Renal pelvis (tissue), 12 donors: ENCODE data around the gene RIMS3. TPM values are rescaled to one million over a fixed set of nuclear protein-coding genes. Genes with fewer than 3 reads are reported as not detected.
"Not testable (repeated sequence)": the region's sequence is repeated elsewhere in the genome, so short reads cannot be mapped to it uniquely, and the experiment has no call there.

Experiments used
- DNase-seq: peaks from one replicate; pipeline ENCODE4 v3.0.0-alpha.2; 2013
- long read RNA-seq, 16 experiments: transcript quantifications; one replicate each; lab custom pipeline, GENCODE V29; 2026
- polyA plus RNA-seq, 3 donors: library from polyadenylated mRNA; unstranded; fragments of 120-200 nt; gene quantifications; one replicate each; pipeline ENCODE4 v1.2.1, GENCODE V29; 2013; ENCODE audit not compliant: insufficient read length in 3 of 3

The RIMS3 gene
- polyA plus RNA-seq, result 1 to 10 TPM; 1.9 to 2.2 (median 1.9) TPM
- long read RNA-seq, donor 1, result 0 reads
- long read RNA-seq, donor 2, full-length matches to known transcripts, result 1 of 1 reads
- long read RNA-seq, donor 2, partial matches to known transcripts, result 0 of 1 reads
- long read RNA-seq, donor 2, other reads (novel, unspliced or antisense), result 0 of 1 reads
- long read RNA-seq, donor 3, result 0 reads
- long read RNA-seq, donor 4, result 0 reads
- long read RNA-seq, donor 5, result 0 reads
- long read RNA-seq, donor 6, full-length matches to known transcripts, result 1 of 1 reads
- long read RNA-seq, donor 6, partial matches to known transcripts, result 0 of 1 reads
- long read RNA-seq, donor 6, other reads (novel, unspliced or antisense), result 0 of 1 reads
- long read RNA-seq, donor 7, full-length matches to known transcripts, result 2 of 2 reads
- long read RNA-seq, donor 7, partial matches to known transcripts, result 0 of 2 reads
- long read RNA-seq, donor 7, other reads (novel, unspliced or antisense), result 0 of 2 reads
- long read RNA-seq, donor 8, result 0 reads
- long read RNA-seq, donor 9, result 0 reads
- long read RNA-seq, donor 10, result 0 reads
- long read RNA-seq, donor 11, result 0 reads
- long read RNA-seq, donor 12, full-length matches to known transcripts, result 2 of 2 reads
- long read RNA-seq, donor 12, partial matches to known transcripts, result 0 of 2 reads
- long read RNA-seq, donor 12, other reads (novel, unspliced or antisense), result 0 of 2 reads
- long read RNA-seq, donor 13, result 0 reads
- long read RNA-seq, donor 14, result 0 reads
- long read RNA-seq, donor 15, full-length matches to known transcripts, result 1 of 1 reads
- long read RNA-seq, donor 15, partial matches to known transcripts, result 0 of 1 reads
- long read RNA-seq, donor 15, other reads (novel, unspliced or antisense), result 0 of 1 reads
- long read RNA-seq, donor 16, result 0 reads

DNA sequence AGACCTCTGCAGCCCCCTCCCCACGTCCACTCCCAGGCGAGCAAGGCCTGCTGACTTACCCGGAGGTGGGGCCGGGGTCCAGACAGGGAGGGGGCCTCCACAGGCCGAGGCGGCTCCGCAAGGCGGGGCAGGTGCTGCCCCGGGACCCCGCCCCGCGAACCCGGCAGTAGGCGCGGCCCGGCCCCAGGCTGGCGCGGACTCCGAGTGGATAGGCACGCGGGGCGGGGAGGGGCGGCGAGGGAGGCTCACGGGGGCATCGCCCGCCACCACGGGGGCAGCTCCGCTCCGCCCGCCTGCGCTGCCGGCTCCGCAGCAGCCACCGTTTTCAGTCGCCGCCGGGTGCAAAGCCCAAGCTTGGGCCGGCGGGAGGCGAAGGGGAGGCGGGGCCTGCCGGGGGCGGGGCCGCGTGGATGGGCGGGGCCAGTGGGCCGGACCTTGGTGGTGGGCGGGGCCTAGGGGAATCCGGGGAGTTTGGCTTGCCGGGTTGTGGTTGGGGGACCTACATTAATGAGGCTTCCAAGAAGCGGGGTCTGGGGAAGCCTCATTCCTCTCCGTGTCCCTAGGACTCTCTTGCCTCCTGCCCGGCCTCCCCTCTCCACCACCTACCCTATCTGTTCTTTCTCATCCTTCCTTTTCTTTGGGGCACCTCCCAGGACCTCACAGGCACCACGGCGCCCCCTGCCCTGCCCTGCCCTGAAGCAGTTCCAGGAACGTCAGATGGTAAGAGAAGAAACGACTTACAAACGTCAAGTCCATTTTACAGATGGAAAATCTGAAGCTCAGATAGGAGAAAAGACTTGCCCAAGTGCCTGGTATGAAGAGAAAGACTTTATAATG, at the start of gene RIMS3:
TSS of gene RIMS3 (minus strand) at position 348 of the 837 bp plus-strand sequence. CDS start 23,757 bp downstream, outside the sequence.
- DNase-seq, result peak; percentile 58

DNA sequence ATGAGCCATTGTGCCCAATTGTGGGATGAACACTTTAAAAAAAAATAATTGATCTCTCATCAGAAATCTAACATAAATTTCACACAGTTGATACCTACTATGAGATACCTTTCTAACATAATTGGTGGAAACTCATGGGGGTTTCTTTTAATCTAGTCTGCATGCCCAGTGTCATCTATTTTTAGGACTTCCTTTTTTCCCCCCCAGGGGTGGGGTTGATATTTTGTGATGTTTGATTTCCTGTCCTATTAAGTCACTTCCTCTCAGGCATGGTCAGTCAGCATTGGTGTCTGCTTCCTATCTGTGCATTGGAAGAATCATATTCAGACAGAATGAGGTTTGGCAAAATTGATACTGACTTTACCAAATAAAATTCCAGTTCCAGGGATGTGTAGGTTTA, 47.5 kb upstream of the RIMS3 start:
- no peak for DNase-seq

DNA sequence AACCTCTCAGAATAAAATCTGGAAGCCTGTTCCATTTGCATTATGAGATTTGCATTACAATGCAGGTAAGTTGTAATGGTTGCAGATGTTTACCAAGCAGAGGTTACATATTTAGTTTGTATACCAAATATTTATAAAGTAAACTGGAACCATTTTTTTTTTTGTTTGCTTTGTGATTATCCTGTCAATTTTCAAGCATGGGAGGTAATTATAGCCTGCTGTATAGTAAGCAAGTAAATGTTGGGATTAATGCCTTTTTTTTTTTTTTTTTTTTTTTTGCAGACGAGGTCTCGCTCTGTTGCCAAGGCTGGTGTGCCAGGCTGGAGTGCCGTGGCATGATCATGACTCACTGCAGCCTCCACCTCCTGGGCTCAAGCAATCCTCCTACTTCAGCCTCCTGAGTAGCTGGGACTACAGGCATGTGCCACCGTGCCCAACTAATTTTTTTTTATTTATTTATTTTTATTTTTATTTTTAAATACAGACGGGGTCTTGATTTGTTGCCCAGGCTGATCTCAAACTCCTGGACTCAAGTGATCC, 47.0 kb upstream of the RIMS3 start:
- DNase-seq, result no peak

DNA sequence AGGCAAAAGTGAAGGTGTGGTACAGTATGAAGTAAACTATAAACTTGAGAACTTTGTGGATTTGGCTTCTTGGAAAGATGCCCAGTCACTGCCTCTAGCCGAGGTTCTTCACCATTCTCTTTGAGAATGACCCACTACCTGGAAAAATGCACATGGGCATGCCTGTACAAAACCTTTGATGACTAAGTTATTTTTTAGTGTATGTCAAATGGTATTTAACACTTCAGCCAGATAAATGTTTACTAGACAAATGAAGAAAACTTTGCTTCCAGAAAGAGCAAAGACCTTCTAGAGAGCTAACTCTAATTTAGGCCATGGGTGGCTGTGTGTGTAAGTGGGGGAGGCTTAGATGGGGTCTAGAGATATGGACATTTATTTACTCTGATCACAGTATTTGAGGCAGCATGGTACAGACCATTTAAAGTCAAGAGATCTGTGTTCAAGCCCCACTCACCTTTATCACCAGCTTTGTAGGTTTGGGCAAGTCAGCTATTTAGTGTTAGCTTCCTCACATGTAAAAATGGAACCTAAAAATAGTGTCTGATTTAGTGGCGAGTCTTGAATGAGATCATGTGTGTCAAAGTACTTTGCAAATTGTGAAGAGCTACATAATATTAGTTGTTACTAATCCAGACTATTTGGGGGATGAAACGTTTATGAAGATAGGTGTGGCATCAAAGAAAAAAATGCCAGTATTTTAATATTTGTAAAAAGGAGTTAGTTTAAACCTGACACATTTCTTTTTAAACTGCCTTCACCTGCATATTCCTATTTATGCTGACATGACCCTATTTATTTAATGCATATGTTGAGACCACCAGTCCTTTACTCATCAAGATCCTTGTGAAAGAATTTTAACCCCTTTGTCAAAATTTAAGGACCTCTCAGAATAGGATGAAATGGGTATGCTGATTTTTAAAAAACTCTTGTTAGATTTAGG, 46.3 kb upstream of the RIMS3 start:
- DNase-seq, result no peak

DNA sequence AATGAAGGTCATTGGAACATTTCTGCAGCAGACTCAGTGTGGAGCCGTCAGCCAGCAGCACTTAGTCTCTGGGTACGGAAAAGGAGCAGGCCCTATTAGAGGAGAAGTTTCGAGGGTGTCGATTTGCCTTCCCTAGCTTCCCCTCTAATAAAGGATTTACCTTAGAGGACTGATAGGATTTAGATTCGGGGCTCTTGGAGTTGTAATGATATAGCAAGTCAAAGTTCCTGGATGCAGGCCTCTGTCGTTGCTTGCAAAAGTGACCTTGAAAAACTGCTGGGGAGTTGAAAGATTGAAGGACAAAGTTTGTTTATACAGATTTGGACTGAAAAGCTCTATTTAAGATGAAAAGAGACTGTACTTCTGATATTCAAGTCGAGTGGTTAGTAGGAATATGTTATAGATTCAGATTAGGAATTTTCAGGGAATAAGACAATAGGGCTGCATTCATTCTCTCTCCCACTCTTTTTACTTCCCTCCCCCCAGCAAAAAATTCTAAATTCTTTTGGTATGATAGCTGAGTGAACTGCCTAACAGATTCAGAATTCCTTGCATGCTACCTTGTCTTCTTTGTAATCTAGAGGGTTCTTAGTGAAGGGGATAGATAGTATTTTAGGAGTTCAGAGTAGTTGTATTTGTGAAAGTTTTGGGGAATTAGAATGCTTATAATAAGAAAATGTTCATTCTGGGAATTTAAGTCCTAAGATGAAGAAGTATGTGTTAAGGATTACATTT, 45.3 kb upstream of the RIMS3 start:
- no peak for DNase-seq

DNA sequence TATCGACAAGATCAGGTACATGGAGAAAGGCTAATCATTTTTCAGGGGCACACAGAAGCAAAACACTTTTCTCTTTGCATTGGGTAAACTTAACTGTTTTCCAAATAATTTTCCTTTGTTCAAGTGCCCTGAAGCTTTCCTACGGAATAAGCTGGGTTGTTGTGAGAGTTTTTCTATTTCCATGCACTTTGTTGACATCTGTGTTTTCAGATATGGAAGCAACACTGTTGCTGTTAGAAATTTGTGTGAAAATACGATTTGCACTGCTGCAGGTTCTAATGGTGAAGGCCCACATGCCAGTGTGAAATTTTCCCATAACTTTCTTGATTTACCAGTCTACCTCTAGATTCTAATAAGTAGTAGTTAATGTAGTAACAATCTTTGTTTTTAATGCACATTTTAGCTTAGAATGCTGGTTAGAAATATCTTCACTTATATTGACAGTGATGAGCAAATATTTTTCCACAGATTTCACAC, 44.4 kb upstream of the RIMS3 start:
- DNase-seq, result no peak

DNA sequence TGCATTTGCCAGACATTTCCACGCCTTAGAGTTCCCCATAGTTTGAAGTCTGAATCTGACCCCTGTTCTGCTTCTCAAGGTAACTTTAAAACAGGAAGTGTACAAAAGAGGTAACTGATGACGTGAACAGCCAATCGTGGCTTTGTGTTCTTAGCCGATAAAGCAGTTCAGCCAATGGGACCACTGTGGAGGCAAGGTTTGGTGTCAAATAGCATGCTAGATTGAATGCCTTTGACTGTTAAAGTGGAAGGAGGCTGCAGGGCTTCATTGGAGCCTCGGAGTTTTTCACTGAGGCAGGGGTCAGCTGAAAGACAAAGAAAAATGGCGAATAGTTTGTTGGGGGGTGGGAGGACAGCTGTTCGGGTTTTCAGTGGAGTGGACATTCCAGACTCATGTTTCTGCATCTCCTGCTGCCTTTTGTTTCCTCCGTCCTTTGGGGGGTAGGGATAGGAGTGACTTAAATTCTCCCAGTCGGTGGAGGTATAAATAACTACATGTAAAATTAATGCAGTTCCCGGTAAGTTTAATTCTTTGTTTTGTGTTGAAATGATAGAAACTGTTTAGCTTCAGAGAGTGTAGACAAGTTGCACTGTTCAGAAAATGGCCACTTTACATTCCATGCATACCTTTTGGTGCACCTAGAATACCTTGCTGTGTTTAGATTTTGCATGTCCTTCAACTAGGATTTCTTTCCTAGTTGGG, 43.8 kb upstream of the RIMS3 start:
- DNase-seq, result peak; percentile 97

DNA sequence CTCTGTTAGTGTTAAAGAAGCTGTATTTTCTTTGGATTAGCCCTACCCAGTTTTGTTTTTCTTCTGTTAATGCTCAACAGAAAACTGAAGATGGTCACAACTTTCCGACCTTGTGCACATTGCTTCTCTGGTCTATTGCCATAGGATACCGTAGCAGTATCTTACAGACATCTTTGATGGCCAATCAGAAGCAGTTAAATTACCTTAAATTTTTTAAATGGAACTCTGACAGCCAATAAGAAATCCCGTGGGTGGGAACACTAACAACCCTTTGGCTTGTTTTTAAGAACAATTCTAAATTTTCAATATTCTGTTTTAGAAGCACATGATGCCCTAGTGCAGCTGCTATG, 43.2 kb upstream of the RIMS3 start:
- peak; percentile 83 for DNase-seq

DNA sequence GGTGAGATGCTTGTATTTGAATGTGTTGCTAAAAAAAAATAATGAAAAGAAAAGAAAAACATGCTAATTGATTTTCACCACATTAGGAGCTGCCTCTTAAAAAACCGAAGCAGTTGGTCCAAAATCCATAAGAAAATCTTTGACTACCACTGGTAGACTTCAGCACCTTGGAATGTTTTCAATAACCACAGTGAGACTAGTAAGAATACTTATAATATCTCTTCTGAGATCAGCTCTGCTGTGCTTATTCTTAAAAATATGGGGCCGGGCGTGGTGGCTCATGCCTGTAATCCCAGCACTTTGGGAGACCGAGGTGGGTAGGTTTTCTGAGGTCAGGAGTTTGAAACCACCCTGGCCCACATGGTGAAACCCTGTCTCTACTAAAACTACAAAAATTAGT, 41.1 kb upstream of the RIMS3 start:
- no peak for DNase-seq

DNA sequence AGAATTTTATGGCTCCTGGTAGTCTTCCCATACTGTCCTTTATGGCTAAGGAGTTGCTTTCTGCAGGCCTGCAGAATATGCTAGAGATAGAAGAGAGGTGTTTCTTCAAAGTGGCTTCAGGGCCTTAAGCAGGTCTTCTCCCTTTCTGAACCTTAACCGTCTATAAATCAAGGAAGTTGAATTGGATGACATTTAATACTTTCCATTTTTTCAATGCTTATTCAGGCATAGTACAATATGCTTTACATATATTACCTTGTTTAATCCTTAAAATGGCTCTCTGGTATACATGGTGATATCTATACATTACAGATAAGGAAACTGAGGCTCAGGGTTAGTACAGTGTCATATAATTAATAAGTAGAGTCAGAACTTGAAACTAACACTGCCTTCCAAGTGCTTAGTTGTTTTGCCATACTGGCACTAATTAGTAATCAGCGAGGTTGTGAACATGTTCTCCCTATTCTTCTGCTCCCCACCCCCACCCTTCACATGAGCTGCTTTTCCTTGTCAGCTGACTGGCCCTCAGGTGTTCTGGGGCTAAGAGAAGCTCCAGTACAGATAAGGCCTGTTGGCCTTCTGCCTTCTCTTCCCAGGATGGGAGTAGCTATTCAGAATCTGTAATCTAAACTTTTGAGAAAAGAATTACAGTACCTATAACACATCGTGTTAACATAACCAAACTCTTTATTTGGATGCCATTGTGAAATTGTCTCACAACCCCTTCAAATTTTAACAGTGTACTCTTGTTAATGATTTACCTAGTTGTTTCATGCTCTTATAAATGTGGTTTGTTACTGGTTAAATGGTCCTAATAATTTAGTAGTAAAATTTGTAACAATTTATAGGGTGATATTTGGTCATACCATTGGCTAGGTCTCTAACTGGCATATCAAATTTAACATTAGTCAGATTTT, 39.6 kb upstream of the RIMS3 start:
- no peak for DNase-seq

DNA sequence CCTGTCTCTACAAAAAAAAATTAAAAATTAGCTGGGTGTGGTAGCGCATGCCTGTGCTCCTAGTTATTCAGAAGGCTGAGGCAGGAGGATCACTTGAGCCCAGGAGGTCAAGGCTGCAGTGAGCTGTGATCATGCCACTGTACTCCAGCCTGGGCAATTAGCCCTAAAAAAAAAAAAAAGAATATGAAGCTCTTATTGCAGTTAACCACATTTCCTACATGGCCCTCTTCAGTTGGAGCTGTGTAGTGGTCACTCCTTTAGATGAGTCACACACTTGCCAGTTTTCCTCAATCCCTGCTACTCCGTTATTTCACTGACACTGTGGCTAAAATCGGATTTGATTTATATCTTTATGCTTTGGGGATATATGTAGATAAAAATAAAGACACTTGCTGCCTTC, 37.8 kb upstream of the RIMS3 start:
- DNase-seq, result no peak

DNA sequence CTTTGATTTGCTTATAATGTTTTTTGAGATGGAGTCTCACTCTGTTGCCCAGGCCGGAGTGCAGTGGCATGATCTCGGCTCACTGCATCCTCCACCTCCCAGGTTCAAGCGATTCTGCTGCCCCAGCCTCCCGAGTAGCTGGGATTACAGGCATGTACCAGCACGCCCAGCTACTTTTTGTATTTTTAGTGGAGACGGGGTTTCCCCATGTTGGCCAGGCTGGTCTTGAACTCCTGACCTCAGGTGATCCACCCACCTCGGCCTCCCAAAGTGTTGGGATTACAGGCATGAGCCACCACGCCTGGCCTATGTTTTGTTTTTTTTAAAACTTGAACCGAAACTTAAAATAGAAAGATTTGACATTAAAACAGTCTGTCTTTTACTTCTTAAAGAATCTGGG, 37.3 kb upstream of the RIMS3 start:
- not testable (repeated sequence) for DNase-seq

DNA sequence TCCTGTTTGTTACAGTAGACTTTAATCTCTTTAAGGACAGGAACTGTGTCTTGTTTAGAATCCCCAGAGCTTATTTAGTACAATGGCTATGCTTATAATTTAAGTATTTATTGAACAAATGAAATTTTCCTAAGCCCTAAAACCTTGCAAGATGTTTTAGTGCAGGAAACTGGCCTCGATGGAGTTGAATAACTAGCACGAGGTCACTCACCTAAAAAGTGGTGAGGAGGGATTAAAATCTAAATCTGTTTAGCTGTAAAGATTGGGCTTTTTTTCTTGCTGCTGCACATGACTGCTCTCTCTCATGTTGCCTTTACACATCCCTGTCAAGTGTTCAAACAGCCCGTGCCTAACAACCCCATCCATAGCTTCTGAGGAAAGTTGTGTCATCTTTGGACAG, 36.2 kb upstream of the RIMS3 start:
- DNase-seq, result no peak

DNA sequence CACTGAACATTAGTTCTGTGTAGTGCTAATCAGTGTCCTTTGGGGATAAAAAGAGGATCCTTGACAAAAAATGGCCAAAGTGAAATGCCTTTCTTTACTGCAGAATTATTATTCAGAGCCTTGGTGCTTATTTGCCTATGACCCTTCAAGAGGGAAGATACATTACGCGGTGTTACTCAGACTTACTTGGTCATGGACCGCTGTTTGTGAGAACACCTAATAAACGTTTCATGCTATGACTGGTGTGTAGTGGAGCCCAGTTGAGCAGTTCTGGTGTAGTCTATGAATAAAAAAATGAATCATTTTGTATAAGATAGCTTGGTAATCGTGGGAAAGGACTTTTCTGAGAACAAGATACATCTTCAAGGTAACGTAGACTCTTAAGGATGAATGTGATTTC, 34.3 kb upstream of the RIMS3 start:
- no peak for DNase-seq

DNA sequence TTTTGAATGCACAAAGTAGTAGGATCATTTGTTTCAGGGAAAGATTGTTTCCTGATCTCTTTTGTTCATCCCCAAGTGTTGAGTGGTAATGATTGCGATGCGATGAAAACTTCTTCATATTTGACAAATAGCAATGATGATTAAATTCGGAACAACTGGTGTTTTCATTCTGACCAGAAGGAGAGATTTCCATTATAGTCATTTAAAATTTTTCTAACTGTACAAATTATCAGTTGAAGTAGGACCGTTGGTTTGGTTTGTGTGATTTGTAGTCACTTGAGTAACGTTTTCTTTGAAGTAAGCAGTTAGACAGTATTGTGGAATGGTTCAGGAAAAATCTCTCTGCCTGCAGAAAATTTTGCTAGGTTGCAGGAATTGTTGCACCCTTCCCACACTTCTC, 32.0 kb upstream of the RIMS3 start:
- DNase-seq, result no peak

DNA sequence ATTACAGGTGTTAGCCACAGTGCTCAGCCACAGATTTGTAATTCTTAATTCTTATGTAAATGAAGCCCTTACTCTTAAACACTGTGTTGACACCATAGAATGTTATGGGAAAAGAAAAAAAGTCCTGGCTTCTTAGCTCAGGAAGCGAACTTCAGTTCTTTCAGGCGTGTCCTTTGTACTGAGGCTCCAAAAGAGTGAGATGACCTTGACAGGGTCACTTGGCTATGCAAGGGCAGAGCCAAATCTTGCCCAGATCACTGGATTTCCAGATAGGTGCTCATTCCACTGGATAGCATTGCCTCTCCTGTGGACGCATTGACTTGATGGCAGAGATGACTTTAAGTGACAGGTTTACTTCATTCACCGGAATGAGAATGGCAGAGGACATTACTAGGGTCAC, 30.8 kb upstream of the RIMS3 start:
- no peak for DNase-seq

DNA sequence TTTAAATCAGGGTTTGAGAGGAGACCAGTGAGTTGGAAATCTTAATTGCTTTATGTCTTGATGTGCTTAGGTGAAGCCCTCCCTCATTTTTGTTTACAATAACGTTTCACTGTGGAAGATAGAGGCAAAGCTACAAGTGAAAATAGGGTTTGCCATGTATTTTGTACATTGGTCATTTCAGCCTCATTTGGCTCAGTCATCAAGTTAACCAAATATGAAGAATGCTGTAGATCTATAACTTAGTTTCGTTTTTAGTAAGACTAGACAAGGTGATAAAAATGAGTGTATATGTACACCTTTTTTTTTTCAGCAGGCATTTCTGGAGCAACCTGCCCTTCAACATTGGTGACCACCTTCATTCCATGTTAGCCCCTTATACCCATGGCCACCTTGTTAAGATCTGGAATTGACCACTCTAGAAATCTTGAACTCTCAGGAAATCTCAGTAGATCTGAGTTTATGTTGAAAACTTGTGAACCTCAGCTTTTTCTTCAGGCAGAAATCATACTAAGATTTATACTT, 28.9 kb upstream of the RIMS3 start:
- no peak for DNase-seq

DNA sequence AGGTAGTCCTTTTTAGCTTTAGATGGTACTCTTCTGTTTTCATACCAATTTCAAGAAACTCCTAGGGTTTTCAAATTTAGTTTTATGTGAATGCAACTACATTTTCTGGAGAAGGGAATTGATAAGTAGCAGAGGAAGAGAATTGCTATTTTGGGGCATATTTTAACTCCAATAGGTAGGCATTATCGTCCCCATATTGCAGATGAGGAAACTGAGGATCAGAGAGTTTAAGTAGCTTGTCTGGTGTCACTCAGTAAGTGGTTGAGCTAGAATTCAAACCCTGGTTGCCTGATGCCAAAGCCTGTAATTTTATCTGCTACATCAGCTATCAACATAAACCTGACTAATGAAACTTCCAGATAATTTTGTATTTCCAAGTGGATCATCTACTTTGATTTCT, 27.9 kb upstream of the RIMS3 start:
- no peak for DNase-seq
